Fibroblast of mammary gland (primary cell): ENCODE measurements around the gene COL26A1.

ENCODE experiments used
- DNase-seq: peaks from one replicate; pipeline ENCODE4 v3.0.0-alpha.2; 2010; ENCODE audit warnings: low read depth
- H3K4me3 ChIP-seq: 2 replicates; pipeline ENCODE4 v1.5.1; 2011; ENCODE audit warnings: low read depth, mild to moderate bottlenecking, low read length, moderate library complexity; ENCODE audit not compliant: control insufficient read depth
- TF ChIP-seq, protein P1 (sequence below): conservative IDR thresholded peaks from 2 replicates; pipeline ENCODE4 v1.5.1; 2011; ENCODE audit warnings: low read depth, low read length, inconsistent platforms; ENCODE audit not compliant: control insufficient read depth, insufficient read depth

Gene COL26A1

GRCh38 chr7:101357433-101357832, 5.2 kb upstream of the COL26A1 start:
- DNase-seq: no peak
- TF ChIP-seq, protein P1, sequence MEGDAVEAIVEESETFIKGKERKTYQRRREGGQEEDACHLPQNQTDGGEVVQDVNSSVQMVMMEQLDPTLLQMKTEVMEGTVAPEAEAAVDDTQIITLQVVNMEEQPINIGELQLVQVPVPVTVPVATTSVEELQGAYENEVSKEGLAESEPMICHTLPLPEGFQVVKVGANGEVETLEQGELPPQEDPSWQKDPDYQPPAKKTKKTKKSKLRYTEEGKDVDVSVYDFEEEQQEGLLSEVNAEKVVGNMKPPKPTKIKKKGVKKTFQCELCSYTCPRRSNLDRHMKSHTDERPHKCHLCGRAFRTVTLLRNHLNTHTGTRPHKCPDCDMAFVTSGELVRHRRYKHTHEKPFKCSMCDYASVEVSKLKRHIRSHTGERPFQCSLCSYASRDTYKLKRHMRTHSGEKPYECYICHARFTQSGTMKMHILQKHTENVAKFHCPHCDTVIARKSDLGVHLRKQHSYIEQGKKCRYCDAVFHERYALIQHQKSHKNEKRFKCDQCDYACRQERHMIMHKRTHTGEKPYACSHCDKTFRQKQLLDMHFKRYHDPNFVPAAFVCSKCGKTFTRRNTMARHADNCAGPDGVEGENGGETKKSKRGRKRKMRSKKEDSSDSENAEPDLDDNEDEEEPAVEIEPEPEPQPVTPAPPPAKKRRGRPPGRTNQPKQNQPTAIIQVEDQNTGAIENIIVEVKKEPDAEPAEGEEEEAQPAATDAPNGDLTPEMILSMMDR: no peak

DNA sequence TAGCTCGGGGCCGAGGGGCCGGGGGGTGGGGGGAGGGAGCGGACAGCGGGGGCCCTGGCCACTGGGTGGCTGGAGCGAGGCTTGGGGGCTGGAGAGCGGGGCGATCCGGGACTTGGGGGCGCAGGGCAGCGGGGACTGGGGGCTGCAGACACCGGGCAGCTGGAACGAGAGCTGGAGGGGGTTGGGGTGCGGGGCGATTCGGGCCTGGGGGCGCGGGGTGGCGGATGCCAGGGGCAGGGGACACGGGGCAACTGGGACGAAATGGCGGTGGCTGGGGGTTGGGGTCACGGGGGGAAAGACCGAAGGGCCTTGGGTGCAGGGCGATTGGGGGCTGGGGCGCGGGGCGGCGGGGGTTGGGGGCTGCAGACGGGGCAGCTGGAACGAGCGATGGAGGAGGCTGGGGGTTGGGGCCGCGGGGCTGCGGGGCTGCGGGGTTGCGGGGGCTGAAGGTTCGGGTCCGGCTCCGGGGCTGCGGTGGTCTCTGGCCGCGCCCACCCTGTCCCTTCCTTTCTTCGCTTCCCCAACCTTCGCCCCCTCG, 590 bp downstream of the COL26A1 start:
- DNase-seq: no peak
- TF ChIP-seq, protein P1: no peak
- no peak overlapping the region for H3K4me3 ChIP-seq

More at GRCh38 chr7:101357433-101357832, 5.2 kb upstream of the COL26A1 start:
- no peak overlapping the region for H3K4me3 ChIP-seq

GRCh38 chr7:101363734-101364374, 1.2 kb downstream of the COL26A1 start:
- DNase-seq: peak; percentile 35
- TF ChIP-seq, protein P1: peak; percentile 51
- H3K4me3 ChIP-seq: no peak overlapping the region

GRCh38 chr7:101365956-101366355, 3.3 kb downstream of the COL26A1 start:
- TF ChIP-seq, protein P1: no peak
- no peak for DNase-seq
- H3K4me3 ChIP-seq: no peak overlapping the region

DNA sequence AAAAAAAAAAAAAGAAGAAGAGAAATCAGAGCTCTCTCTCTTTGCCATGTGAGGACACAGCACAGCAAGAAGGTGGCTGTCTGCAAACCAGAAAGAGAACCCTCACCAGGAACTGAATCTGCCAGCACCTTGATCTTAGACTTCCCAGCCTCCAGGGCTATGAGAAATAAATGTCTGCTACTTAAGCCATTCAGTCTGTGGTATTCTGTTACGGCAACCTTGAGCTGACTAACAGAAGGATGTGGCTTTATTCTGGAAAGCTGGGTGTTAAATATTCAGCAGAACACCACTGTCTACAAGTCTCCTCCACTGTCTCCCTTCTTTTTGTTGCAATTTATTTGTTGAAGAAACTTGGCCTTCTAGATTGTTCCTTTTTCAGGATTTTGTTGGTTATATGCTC, 5.0 kb downstream of the COL26A1 start:
- no peak for DNase-seq
- TF ChIP-seq, protein P1: no peak
- no peak overlapping the region for H3K4me3 ChIP-seq

DNA sequence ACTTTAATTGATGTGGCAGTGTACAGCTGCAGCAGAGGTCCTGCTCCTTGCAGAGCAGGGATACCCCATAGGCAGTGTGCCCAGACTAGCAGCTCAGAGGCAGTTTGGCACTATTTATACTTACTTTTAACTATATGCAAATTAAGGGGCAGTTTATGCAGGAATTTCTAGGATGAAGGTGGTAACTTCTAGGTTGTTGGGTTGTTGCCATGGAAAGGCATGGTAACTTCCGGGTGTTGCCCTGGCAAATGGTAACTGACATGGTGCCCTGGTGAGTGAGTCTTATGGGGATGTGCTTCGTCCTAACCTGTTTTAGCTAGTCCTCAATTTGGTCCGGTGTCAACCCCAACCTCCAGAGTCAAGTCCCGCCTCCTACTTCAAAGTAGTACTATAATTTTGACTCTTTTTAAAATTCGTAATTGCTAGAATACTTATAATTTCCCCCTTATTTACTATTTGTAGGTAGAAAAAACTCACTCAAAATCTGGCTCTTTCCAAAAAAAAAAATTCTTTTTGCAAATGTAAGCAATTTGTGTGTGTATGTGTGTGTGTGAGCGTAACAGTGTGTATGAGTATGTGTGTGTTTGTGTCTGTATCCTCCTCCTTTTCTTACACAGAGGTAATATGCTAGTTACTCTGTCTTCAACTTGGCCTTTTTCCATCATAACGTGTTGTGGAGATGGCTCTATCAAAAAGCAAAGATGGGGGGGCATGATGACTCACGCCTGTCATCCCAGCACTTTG, 5.9 kb downstream of the COL26A1 start:
- no peak for DNase-seq
- no peak overlapping the region for H3K4me3 ChIP-seq
- TF ChIP-seq, protein P1: no peak

GRCh38 chr7:101370836-101371235, 8.2 kb downstream of the COL26A1 start:
- TF ChIP-seq, protein P1: no peak
- H3K4me3 ChIP-seq: no peak overlapping the region
- no peak for DNase-seq
